Activated T-helper 1 cell treated with anti-CD3 and anti-CD28 coated beads, Interleukin-2, amount 50 U/mL, for 16 hours (primary cell): ENCODE measurements around the gene OTOA.
"Not testable (repeated sequence)": the region's sequence is repeated elsewhere in the genome, so short reads cannot be mapped to it uniquely, and the experiment has no call there.

Experiments used
- DNase-seq, 2 donors: peaks; one replicate each; pipeline ENCODE4 v3.0.0-alpha.2; 2020; ENCODE audit warnings: low read depth in 1 of 2, low spot score in 1 of 2

Gene OTOA

DNA sequence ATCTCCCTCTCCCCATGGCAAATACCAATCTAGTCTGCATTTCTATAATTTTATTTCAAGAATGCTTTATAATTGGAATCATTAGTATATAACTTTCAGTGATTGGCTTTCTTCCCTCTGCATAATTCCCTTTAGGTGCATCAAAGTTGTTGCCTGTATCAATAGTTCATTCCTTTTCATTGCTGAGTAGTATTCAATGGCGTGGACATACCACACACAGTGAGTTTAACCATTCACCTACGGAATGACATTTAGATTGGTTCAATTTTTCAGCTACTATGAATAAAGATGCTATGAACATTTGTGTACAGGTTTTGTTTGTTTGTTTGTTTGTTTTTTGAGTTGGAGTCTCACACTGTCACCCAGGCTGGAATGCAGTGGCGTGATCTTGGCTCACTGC lies 9.7 kb downstream of the OTOA start:
- no peak for DNase-seq

DNA sequence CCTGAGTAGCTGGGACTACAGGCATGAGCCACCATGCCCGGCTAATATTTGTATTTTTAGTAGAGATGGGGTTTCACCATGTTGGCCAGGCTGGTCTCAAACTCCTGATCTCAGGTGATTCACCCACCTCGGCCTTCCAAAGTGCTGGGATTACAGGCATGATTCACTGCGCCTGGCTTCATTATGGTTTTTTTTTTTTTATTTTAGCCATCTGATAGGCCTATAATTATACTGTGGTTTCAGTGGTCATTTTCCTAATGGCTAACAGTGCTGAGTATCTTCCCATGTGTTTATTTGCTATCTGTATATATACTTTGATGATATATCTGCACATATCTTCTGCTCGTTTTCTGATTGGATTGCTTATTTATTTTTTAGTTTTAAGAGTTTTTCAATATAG lies 10.7 kb downstream of the OTOA start:
- DNase-seq: not testable (repeated sequence)

- not testable (repeated sequence) for DNase-seq
Measured at GRCh38 chr16:21680714-21681113, 16.9 kb downstream of the OTOA start.

- no peak for DNase-seq
Measured at GRCh38 chr16:21683184-21683583, 19.4 kb downstream of the OTOA start.

- DNase-seq: peak in 1 of 2 donors; percentile 5
Measured at GRCh38 chr16:21684199-21684598, 20.4 kb downstream of the OTOA start.

DNA sequence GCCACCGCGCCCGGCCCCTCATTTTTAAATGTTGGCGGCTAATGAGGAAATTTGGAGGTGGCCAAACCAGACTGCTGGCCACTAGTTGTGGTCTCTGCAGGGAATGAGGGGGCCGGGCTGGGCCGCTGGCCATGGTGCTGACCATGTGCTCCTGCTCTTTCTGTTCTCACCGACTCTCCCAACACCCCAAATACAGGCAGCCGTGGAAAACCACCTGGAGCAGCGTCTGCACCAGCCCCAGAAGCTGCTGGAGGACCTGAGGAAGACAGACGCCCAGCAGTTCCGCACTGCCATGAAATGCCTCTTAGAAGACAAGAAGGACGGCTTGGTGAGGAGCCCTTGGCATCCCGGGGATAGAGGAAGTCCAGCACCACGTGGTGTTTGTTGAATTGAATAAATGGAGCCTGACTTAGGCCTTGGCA lies 21.3 kb downstream of the OTOA start:
- no peak for DNase-seq

- DNase-seq: no peak
Measured at GRCh38 chr16:21689107-21689506, 25.3 kb downstream of the OTOA start.

GRCh38 chr16:21690967-21691366 lies 27.2 kb downstream of the OTOA start:
- not testable (repeated sequence) for DNase-seq

- no peak for DNase-seq
Measured at GRCh38 chr16:21694609-21695008, 30.8 kb downstream of the OTOA start.

DNA sequence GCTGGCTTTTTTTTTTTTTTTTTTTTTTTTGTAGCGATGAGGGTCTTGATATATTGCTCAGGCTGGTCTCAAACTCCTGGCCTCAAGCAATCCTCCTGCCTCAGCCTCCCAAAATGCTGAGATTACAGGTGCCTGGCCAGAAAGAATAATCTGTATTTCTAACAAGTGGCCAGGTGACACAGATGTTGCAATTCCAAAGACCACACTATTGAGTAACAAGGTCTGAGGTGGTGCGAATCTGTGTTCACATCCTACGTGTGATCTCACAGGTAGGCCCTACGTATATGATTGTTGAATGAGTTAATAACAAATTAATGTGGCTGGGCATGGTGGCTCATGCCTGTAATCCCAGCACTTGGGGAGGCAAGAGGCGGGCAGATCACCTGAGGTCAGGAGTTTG lies 33.3 kb downstream of the OTOA start:
- DNase-seq: no peak

- no peak for DNase-seq
Measured at GRCh38 chr16:21698169-21699032, 34.6 kb downstream of the OTOA start.

DNA sequence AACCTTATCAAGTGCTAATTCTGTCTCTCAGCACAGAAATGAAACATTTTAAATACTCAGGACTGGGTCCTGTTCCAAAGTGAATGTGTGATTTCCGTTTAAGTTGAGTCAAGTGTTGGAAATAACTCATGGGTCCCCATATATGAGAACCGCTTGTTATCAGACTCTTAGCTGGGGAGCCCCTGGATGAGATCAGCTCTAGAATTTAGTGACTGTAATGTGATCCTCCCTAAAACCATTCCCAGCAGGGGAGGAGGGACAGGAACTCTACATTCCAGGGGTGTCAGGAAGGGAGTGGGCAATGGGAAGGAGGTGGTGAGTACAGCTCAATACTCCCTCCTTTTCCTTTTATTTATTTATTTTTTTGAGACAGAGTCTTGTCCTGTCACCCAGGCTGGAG lies 37.5 kb downstream of the OTOA start:
- no peak for DNase-seq

DNA sequence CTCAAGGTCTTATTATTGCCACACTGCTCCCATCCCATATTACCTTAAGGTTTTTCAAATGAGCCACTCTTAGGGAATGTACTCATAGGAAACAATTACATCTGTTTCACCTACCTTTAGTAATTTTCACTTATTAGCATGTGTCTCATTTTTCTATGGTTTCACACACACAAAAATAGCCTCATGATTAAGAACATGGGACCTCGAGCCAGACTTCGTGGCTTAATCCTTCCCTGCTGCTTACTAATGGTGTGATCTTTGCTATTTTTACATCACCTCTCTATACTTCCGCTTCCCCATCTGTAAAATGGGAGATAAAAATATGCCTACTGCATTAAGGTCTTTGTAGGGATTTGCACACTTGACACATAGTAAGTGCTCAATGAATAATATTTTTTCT lies 38.5 kb downstream of the OTOA start:
- no peak for DNase-seq

DNA sequence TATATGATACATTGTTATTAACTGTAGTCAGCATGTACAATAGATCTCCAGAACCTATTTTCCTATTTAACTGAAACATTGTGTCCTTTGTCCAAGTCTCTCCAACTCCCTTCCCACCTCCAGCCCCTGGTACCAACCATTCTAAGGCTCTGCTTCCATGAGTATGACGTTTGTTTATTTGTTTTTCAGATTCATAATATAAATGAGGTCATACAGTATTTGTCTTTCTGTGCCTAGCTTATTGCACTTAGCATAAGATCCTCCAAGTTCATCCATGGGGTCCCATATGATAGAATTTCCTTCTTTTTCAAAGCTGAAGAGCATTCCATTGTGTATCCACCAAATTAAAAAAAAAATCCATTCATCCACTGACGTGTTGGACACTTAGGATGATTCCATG lies 39.4 kb downstream of the OTOA start:
- no peak for DNase-seq

DNA sequence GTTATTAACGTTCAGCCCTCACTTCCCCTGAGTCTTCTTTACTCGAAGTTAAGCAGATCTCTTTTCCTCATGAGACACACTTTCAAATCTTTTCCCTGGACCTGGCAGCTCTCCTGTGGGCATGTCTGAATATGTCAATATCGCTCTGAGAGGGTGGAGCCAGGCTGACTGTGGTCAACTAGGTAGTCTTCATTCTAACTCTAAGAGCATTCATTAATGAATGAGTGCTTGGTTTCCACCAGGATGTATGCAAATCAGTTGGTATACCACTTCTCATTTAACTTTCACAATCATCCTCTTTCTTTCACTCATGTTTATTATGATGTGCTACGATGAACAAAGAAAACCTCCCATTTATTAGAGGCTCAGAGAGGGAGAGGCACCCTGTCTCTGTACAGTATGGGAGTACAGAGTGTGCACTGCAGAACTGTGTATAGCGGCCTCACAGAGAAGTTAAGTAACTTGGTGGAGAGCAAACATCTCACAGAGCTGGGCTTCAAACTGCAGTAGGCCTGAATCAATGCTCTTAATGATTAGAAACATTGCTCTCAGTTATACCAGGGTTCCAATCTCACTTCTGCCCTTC lies 39.9 kb downstream of the OTOA start:
- DNase-seq: no peak

GRCh38 chr16:21704266-21704665 lies 40.5 kb downstream of the OTOA start:
- DNase-seq: no peak

DNA sequence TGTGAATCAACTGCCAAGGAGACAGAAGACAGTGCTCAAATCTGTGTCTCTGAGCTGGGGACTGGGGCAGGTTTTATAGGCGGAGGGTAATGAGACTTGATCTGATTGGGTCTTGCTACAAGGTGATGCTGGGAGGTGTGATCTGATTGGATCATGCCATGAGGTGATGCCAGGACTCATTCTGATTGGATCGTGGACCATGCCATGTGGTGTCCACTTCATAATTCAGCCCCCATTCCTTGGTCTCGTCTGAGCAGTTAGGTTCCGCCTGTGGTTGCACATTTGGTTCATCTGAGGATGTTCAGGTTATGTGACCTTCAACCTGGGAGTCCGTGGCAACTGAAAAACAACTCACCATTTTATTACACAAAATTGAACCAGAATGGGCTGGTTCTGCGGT lies 41.0 kb downstream of the OTOA start:
- no peak for DNase-seq

DNA sequence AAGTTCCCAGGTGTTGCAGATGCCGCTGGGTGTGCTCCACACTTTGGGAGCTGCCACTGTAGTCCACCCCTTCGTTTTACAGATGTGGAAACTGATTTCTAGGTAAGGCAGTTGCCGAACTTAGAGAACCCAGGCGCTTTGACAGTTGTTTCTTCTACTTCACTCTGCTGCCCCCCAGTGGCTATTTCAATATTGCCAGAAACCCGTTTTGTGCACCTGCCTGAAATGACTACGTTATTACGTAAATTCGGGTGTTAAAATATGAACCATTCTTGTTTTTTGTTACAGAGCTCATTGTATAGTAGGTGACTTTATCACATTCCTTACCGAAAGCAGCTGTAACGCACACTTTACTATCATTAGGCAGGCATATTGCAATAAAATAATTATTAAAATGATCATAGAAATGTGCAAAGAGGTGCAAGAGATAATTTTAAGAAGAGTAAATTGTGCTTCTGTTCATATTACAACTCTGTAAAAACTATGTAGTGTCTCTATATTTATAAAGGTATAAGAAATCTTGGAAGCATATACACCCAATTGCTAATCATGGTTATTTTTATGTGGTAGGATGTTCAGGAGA lies 44.9 kb downstream of the OTOA start:
- DNase-seq: peak; percentile 67 to 76

DNA sequence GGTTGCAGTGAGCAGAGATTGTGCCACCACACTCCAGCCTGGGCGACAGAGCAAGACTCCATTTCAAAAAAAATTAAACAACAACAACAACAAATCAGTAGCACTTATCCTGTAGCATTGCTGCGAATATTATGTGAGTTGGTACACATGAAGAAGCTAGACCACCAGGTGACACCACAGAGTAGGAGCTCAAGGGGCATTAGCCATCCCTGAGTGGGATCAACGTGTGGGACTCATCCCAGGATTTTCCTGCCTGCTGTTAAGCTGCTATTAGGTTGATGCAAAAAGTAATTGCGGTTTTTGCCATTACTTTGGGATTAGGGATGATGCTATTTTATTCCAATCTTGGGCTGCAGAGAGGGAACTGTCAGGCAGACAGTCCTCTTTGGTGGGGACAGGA lies 47.2 kb downstream of the OTOA start:
- no peak for DNase-seq

DNA sequence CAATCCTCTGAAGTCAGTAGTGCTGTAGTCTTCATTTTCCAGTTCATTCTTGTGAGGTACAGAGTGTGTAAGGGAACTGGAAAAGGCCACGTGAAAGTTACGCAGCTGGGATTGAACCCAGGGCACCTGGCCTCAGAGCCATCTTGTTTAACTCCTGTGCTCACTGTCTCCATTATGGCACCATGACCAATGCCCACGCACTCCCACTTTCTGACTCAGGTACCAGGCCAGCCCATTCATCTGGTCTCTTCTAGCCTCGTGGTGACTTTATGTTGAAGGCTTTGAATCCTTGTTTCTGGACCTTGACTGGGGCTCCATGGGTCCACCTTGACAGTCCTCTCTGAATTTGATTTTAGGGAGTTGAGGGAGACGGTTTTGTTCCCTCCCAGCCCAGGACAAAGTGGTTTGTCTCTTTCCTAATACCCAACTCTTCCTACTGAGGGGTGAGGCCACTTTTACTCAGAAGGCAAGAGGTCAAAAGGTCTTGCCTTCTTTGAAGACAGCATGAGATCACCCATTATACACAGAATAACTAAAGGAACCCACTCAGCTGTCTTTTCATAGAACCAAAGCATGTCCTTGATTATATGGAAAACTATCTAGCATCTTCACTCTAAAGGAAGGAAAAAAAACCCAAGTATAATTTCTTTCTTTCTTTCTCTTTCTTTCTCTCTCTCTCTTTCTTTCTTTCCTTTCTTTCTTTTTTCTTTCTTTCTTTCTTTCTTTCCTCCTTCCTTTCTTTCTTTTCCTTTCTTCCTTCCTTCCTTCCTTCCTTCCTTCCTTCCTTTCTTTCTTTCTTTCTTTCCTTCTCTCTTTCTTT lies 50.0 kb downstream of the OTOA start:
- no peak for DNase-seq

DNA sequence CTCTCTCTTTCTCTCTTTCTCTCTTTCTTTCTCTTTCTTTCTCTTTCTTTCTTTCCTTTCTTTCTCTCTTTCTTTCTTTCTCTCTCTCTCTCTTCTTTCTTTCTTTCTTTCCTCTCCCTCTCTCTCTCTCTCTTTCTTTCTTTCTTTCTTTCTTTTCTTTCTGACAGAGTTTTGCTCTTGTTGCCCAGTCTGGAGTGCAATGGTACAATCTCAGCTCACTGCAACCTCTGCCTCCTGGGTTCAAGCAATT lies 50.5 kb downstream of the OTOA start:
- not testable (repeated sequence) for DNase-seq

DNA sequence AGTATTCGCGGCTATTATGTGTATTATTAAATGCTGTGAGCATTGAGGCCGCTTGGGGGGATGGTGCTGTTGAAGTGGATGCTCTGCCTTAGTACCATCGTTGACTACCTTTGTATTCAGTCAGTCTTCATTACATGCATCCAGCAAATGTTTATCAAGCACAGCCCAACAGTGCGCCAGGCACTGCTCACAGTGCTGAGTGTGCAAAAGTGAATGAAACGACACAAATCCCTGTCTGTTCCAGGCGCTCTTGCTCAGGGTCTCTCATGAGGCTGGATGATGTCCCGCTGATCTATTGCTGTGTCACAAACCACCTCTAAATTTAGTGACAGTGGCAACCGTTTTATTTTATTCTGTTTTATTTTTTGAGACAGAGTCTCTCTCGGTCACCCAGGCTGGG lies 53.8 kb downstream of the OTOA start:
- no peak for DNase-seq
